GM18909 (cell line): ENCODE results near the gene ZNF844.
"Not testable (repeated sequence)": the region's sequence is repeated elsewhere in the genome, so short reads cannot be mapped to it uniquely, and the experiment has no call there.

Experiments
- ATAC-seq: cut with Tn5 transposase; IDR thresholded peaks from one replicate; pipeline ENCODE4 v1.9.1; 2021; ENCODE audit warnings: mild to moderate bottlenecking; ENCODE audit not compliant: unreplicated experiment, poor library complexity

Gene ZNF844

GRCh38 chr19:12064590-12065538 is at the start of gene ZNF844:
Gene ZNF844, plus strand, starts transcription at chr19:12064731. Its CDS starts 143 bp downstream, at chr19:12064874.
- ATAC-seq, result peak; percentile 93

DNA sequence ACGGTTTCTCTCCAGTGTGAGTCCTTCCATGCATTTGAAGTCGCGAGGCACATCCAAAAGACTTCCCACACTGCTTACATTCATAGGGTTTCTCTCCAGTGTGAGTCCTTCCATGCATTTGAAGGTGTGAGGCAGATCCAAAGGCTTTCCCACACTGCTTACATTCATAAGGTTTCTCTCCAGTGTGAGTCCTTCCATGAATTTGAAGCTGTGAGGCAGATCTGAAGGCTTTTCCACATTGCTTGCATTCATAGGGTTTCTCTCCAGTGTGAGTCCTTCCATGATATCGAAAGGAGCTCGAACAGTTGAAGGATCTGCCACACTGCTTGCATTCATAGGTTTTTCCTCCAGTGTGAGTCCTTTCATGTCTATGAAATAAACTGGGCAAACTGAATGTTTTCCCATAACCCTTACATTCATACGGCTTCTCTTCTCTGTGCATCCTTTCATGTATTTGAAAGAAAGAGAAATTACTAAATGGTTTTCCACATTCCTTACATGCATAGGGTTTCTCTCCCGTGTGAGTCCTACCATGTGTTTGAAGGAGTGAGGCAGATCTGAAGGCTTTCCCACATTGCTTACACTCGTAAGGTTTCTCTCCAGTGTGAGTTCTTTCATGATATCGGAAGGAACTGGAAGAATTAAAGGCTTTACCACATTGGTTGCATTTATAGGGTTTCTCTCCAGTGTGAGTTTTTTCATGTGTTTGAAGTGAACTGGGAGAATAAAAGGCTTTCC is 49.3 kb upstream of the ZNF844 start:
- no peak for ATAC-seq

GRCh38 chr19:12015753-12016116 is 48.8 kb upstream of the ZNF844 start:
- ATAC-seq, result no peak

- no peak for ATAC-seq
Observed at GRCh38 chr19:12034198-12034597, 30.3 kb upstream of the ZNF844 start.

DNA sequence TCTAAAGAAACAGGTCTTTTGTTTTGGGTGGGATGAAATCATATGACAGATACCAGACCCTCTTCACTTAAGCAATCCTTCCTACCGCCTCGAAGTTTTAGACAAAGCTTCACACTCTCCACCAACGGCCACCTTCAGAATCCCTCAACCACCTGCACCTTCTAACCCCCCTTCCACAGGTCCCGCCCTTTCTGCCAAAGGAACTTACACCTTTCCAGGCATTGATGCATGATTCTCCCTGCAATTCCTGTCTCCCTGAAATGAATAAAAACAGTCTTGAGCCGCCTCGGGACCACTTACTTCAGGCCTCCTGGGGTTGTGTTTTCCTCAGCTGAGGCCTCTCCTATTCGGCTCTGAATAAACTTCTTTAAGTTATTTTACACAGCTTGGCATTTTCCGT is 29.9 kb upstream of the ZNF844 start:
- ATAC-seq, result no peak

DNA sequence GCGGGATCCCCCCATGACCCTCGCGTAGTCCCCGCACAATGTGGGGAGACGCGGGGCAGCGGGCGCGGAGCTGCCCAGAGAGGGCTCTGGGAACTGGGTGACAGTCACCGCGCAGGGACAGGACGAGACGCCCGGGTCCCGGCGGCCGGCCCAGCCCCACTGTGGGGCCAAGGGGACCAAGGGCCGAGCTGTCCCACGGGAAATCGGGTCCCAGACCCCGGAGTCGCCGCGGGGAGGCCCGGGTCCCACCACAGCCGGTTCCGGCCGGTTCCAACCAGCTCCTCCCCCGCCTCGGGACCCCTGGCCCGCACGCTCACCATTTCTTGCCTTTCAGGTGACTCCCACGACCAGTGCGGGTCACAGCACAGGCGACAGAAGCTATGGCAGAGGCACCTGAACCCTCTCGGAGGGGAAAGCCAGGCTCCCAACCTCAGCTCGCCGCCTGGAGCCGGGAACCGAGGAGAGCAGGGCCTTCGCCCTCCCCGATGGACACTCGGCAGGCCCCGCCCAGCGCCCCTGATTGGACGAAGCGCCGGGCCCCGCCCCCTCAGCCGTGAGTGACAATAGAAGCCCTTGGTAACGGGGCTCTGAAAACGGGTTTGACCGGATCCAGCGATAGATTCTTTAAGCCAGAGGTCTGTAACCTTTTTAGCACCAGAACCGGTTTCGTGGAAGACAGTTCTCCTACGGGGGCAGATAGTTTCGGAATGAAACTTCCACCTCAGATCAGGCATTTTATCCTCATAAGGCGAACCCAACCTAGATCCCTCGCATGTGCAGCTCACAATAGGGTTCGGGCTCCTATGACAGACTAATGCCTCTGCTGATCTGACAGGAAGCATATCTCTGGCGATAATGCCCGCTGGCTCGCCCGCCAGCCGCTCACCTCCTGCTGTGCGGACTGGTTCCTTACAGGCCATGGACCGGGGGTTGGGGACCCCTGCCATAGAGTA is 29.0 kb upstream of the ZNF844 start, which contains the start of gene ZNF433:
Gene ZNF433, minus strand, starts transcription at position 460 of the 953 bp plus-strand sequence. Its CDS starts 140 bp downstream, at position 320.
- ATAC-seq, result peak; percentile 93

GRCh38 chr19:12042893-12043292 is 21.6 kb upstream of the ZNF844 start:
- no peak for ATAC-seq

DNA sequence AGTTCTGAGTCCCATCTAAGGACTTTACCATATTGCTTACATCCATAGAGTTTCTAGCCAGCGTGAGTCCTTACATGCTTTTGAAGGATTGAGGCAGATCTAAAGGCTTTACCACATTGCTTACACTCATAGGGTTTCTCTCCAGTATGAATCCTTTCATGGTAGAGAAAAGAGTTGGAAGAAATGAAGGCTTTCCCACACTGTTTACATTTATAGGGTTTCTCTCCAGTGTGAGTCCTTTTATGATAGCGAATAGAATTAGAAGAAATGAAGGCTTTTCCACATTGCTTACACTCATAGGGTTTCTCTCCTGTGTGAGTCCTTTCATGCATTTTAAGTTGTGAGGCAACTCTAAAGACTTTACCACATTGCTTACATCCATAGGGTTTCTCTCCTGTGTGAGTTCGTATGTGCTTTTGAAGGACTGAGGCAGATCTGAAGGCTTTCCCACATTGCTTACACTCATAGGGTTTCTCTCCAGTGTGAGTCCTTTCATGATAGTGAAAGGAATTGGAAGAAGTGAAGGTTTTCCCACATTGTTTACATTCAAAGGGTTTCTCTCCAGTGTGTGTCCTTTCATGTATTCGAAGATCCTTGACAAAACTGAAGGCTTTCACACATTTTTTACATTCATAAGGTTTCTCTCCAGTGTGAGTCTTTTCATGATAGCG is 20.6 kb upstream of the ZNF844 start:
- no peak for ATAC-seq

DNA sequence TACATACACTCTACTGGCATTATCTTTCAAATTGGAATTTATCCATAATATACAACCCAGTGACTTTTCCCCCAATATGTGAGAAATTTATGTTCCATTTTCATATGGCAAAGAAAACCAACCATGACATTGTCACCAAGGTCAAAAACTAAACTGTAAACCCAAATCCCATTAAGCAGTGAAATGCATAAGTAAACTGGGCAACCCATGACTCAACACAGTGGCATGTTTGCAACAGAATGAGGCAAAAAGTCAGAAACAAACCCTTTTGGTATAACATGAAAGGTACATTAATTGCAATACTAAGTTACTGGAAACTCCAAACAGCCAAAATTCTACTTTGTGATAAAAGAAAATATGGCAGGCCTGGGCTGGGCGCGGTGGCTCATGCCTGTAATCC is 16.7 kb upstream of the ZNF844 start:
- no peak for ATAC-seq

GRCh38 chr19:12052091-12052496 is 12.4 kb upstream of the ZNF844 start:
- ATAC-seq, result peak; percentile 22

DNA sequence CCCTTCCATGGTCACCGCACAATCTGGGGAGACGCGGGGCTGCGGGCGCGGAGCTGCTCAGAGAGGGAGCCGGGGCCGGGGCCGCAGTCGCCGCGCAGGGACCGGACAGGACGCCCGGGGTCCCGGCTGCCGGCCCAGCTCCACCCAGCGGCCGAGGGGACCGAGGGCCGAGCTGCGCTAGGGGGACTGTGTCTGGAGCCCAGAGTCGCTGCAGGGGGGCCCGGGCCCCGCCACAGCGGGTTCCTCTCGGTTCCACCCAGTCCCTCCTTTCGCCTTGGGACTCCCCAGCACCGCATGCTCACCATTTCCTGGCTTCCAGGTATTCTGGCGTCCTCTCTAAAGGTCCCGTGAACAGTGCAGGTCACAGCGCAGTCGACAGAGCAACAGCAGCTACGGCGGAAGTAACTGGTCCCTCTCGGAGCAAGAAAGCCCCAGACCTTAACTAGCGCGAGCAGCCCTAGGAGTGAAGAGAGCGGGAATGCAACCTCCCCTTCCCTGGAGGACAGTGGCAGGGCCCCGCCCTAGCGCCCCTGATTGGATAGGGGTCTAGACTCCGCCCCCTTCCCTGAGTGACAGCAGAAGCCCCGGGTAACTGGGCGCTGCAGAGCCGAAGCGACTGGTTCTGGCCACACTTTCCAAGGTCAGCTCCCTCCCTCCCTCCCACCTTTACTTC is 11.9 kb upstream of the ZNF844 start, which contains the start of gene ZNF878:
Gene ZNF878, minus strand, starts transcription at position 465 of the 673 bp plus-strand sequence. Its CDS starts 160 bp downstream, at position 305.
- peak; percentile 89 for ATAC-seq

DNA sequence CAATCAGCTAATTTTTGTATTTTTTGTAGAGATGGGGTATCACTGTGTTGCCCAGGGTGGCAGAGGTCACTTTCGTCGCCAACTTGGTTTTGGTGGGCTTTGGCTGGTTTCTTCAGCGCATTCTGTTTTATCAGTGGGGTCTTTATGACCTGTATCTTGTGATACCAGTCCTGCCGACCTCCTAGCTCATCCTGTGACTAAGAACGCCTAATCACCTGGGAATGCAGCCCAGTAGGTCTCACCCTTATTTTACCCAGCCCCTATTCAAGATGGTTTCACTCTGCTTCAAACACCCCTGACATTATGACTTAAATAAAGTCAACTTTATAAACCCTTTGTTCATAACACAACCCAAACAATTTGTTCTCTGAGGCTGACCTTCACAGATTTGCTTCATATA is 8.7 kb upstream of the ZNF844 start:
- no peak for ATAC-seq

GRCh38 chr19:12075538-12076139 is 11.1 kb downstream of the ZNF844 start:
- ATAC-seq, result no peak

GRCh38 chr19:12076331-12076730 is 11.8 kb downstream of the ZNF844 start:
- ATAC-seq, result not testable (repeated sequence)

GRCh38 chr19:12077375-12077774 is 12.8 kb downstream of the ZNF844 start:
- no peak for ATAC-seq

GRCh38 chr19:12083336-12083735 is 18.8 kb downstream of the ZNF844 start:
- ATAC-seq, result not testable (repeated sequence)

GRCh38 chr19:12085074-12085818 is 20.7 kb downstream of the ZNF844 start:
- no peak for ATAC-seq

DNA sequence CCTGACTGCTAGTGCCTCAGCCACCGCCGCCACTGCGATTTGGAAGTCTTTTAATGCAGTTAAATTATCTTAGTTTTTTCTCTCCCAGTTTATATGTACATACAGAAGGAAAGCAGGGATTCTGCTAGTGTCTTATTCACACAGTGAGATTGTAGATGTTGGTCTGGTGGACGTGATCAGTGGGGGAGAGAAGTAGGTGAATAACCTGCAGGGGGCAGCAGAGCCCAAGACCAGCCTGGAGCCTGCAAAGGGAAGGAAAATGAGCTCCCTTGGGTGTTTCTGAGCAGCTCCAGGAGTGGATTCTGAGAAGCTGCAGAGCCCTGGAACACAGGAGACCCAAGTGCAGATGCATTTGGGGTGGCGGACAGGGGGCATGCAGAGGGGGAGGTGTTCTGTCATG is 26.3 kb downstream of the ZNF844 start:
- no peak for ATAC-seq
